Esophagus mucosa (tissue), 1 donor: Measurements from ENCODE around the gene IL19. TPM values are rescaled to one million over a fixed set of nuclear protein-coding genes. Genes with fewer than 3 reads are reported as not detected.

Experiments used
- ATAC-seq: fragments of 200-7000 bp; cut with Tn5 transposase; one replicate; pipeline ENCODE4 v1.9.1; 2020
- total RNA-seq: library from RNA; stranded (reverse); gene quantifications from one replicate; pipeline ENCODE4 v1.2.4, GENCODE V29; 2023
- donor health status: DM: yes; HTN: yes; CAD: no.

IL19 gene
- total RNA-seq, 1 donor from 2014 or later, result 5.5 TPM

DNA sequence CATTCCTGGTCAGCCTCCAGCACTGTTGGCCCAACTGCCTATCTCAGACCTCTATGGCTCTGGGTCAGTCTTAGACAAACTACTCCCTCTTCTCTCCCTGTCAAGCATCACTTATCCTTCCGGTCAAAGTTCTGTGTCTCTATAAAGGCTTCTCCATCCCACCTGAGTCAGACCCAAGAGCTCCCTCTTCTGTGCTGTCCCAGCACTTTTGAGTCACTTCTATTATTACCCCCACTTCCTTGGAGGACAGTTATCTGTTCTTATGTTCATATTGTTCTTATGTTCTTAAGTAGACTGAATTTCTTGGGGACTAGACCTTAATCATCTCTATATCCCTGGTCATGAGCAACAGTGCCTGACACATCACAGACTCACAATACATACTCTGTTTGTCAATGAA, 30.9 kb downstream of the IL19 start:
- no peak for ATAC-seq

DNA sequence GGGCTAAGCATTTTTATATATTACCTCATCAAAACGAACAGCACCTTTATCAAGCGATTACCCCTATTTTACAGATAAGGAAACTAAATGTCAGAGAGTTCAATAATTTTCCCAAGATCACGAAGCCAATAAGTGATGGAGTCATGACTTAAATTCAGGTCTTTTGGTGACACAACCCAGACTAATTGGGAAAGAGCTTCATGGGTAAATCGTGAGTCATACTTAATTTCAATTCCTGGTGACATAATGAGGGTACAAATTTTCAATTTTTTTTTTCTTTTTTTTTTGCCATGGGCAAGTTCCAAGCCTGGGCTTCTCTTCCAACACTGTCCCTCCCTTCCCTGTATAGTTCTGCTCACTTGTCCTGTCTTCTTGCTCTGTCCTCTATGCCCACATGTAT, 31.8 kb downstream of the IL19 start:
- no peak for ATAC-seq

DNA sequence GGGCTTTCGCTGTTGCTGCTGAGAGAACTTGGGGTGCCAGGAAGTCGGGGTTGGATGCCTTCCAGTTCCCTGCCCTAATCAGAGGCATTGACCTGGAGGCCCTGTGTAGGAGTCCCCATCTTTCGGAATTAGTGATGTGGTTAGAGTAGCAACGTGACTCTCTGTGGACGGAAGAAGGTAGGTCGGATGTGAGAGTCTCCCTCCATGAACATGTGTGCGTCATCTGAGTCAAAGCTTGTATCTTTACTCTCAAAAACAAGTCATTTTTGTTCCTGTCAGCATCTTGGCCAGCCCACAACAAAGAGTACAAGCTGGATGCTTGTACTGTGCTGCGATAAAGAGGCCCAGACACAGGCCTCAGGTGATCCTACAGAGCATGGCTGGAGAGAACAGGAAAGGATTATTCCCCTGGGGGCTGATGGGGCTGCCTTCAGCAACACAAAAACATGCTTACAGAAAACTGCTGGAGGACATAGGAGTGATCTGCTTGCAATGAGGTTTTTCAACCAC, 32.7 kb downstream of the IL19 start:
- ATAC-seq, result peak; percentile 25

DNA sequence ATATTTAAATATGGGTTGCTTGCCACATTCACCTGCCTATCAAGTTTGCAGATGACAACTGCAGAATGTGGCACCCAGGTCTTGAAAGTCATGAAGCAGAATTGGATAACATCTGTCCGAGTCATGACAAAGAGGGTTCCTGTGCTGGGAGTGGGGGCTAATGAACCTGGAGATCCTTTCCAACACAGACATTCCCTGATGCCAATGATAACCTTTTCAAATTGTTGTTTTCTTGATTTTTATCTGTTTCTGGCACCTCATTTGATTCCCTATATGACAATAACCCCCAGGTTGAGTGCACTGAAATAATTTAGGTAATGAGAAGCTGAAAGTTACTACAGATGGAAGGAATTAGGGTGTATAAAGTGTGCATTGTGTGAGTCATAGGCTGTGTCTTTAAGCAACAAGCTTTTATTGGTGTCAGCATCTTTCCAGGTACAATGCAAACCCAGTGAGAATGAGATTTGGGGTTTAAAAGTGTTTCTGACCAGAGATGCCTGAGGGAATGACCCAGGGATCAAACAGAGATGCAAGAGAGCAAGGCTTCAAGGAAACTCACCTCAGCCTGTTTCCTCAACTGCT, 33.7 kb downstream of the IL19 start:
- ATAC-seq, result peak; percentile 76

DNA sequence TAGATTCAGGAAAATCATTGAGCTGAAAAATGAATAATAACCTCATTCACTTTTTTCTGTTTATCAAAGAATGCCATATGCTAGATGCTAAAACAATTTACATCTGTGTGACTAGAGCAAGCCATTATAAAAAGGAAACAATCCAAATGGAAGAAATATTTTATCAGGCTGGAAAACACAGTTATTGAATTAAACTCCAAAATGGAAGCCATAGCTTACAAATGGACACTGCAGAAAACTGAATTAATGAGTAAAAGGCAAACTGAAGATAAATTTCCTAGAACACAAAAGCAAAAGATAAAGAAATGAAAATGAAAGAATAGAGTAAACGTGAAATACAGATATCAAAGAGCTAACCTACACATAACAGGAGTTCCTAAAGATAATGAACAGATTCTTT, 34.8 kb downstream of the IL19 start:
- ATAC-seq, result no peak

DNA sequence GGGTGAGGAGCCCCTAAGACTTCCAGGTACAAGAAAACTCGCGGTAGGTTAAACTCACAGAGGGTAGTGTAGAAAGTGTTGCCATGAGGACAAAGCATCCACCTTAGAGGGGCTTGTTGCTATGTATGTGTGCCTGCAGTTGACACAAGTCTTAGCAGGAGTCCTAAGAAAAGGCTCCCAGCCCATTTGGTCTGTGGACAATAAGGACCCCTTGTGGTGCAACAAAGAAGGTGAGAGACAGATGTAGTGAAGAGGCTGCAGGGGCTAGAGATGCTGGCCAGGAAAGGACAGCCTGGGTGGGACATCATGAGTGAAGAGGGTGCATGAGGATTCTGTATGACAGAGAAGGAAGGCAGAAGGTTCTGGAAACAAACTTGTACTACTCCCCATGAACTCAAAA, 38.0 kb downstream of the IL19 start:
- ATAC-seq, result peak; percentile 28

DNA sequence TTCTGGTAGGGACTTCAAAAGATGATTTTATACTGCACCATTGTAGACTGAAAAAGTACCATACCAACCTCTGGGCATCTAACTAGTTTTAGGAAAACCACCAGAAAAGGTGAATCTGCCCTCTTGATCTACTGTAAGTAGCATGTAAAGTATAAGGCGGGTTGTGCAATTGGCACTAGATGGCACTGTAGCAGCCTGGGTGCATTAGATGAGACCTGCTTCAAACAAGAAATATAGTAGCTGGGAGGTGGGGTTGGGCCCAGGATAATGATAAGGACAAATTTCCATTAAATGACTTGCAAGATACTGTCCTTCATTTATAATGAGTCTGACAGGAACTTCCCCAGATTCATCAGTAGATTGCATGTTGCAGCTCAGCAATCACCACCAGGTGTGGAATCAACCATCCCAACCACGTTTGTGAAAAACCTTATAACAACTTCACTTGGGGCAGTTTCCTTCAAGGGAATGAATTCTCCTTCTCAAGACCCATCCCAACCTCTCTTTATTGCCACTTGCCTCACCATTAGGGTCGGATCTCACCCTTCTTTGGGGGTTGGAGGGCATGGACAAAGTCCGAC, 39.0 kb downstream of the IL19 start:
- ATAC-seq, result peak; percentile 47

DNA sequence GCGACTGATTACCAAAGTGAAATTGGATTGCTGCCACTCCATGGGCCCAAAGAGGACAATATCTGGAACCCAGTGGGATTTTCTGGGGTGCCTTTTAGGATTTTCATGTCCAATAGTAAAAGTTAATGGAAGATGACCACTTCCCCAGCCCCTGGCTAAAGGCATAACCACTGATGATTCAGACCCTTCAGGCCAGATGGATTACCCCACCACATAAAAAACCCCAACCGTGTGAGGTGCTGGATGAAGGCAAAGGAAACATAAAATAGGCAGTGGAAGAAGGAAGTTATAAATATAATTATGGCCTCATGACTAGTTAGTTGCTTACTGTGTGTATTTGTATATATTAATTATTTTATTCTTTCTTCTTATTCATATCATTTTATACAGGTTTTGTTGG, 41.9 kb downstream of the IL19 start:
- ATAC-seq, result no peak

DNA sequence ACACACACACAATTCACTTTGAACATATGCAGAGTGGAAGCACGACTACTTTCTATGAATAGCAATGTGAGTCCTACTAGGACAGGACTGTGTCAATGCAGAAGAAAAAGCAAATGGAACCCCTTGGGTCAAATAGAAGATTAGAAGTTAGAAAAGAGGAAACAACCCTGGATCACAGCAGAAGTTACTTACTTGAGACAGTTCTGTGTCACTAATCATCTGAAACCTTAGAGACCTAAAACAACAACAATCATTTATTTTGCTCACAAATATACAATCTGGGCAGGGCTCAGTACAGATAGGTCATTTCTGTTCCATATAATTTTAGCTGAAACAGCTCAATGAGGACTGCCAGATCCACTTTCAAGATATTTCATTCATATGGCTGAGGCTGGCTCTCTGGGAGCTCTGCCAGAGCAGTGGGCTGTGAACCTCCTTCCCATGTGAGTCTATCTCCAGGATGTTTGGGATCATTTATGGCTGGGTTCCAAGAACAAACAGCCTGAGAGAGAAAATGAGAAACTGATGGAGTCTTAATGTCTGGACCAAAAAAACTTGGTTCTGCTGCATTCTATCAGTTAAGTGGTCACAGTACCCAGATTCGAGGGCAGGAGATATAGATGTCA, 44.3 kb downstream of the IL19 start:
- ATAC-seq, result no peak

DNA sequence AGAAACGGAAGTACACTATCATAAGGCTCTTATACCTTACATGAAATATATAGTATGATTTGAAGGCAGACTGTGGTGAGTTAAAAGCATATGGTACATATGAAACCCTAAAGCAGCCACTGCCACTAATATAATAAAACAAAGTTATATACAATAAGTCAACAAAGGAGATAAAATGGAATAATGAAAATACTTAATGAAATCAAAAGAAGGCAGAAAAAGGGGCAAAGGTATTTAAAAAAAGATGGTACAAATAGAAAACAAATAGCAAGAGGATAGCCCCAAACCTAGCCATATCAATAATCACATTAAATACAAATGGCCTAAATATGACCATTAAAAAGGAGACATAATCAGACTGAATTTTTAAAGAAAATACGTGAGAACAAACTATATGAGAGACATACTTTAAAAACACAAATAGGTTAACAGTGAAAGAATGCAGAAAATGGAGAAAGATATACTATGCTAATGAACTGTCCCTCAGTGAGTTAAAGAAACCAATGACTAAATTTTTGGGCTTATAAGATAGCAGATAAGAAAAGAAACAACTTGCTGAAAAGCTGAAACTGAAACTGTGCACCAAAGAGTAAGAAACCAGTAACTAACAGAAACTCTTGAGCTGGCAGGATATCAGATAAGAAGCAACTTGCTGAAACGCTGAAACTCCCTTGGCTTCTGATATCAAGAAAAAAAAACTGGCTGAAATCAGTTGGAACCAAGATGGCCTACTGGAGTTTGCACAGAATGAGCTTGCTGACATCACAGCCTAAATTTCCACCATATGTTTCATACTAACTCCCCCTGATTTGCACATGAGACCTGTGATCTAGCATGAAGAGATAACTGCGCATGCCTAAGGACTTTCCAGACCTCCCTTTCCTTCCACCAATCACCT, 46.1 kb downstream of the IL19 start:
- no peak for ATAC-seq

DNA sequence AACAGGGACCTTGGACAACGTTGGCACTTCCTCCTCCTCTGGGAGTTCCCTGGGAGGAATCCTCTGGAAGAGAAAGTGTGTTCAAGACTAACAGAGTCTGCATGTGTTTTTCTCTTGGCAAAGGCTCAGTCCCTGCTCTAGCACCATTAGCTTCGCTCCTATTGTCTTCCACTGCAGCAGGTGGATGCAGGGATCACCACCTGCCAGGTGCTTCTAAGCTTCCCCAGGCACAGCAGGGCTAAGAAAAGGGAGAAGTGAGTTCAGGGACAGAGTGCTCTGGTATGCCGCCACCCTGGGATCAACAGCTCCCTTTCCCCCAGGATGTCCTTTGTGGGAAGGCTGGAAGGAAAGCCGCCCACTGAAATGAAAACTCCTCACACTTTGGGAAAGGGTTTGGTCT, 50.9 kb downstream of the IL19 start:
- no peak for ATAC-seq

DNA sequence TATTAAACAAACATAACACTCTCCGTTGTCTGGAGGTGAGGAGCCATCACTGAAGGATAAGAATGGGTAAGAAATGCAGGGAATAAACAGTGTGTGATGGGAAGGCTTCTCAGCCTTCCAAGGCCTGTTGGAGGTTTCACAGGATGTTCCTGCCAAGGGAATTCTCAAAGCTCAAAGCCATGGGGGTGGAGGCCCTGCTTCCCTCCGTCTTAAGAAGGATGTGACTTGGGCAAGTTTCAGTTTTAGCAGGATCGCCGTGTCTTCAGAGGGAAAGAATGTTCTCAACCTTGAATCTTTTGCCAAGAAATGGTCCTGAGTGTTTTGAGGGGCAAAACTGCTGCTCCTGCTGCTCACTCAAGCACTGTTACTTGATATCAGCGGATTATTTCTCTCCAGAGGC, 53.2 kb downstream of the IL19 start:
- ATAC-seq, result no peak

DNA sequence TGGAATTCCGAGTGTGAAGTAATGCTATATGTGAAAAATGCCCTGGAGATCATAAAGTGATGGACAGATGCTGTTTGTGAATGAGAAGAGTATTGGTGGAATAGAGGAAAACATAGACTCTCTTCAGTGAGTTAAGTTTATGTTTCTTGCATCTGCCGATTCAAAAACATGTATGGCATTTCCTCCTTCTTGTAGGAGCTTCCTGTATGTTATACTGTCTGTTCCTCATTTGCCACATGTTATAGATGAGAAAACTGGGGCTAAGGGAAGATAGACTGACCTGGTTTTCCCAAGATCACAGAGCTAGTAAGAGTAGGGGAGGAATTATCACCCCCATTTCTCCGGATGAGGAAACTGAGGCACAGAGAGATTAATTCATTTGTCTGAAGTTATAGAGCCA, 53.8 kb downstream of the IL19 start:
- no peak for ATAC-seq

DNA sequence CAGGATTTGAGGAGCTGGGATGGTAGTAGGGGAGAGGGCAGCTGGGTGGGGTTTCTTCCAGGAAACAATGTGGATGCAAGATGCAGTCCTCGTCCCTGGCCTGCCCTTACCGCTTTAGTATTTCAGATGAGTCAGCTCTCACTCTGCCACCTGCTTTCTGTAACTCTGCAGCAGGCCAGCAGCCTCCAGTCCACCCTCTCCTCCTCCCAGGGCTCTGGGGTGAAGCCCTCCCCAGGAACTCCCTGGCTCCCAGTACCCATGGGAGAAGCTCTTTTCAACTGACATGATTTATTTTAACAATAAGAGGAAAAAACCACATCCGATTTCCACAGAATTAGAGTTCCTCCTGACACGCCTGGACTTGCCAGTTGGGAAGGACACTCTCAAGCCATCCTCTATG, 55.8 kb downstream of the IL19 start:
- peak; percentile 50 for ATAC-seq

DNA sequence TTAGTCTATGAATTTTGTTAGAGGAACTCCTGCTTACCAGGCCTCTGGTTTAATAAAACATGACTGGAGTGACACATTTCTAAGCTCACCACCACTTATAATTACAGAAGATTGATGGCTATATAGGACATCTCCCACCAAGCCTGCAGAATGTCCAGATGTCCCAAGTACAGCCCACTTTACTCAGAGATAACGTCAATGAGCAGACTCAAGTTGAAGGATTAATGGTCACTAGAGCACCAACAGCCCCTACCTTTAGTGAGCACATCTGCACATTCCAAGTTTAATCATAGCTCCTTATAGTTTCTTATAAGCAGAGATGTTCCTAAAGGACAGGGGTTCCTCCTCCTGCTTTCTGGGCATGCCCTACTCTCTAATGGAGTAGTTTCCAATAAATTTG, 57.5 kb downstream of the IL19 start:
- ATAC-seq, result no peak

DNA sequence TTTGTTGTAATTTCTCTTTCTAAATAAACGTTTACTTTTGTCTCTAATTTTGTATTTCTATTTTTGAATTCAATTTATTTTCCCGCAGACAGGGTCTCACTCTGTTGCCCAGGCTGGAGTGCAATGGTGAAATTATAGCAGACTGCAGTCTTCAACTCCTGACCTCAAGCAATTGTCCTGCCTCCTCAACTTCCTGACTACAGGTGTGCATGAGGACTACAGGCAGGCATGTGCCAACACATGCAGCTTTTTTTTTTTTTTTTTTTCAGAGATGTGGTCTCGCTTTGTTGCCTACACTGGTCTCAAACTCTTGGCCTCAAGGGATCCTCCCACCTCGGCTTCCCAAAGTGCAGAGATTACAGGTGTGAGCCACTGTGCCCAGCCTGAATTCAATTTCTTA, 58.2 kb downstream of the IL19 start:
- ATAC-seq, result no peak

DNA sequence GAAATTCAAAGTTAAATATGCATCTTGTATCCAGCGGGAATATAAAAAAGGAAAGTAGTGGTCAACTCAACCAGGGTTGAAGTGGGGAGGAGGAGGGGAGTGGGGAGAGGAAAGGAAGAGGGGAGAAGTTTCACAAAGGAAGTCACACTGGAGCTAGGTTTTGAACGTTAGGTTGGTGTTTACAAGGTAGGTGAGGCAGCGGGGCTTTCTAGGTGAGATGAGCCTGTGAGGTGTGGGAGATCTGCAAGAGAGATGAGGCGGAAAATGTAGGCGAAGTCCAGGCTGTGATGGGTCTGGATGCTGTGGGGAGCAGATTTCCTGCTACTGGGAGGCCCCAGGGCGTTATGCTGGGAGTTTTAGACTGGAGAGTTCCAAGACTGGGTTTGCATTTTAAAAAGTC, 58.7 kb downstream of the IL19 start:
- no peak for ATAC-seq

DNA sequence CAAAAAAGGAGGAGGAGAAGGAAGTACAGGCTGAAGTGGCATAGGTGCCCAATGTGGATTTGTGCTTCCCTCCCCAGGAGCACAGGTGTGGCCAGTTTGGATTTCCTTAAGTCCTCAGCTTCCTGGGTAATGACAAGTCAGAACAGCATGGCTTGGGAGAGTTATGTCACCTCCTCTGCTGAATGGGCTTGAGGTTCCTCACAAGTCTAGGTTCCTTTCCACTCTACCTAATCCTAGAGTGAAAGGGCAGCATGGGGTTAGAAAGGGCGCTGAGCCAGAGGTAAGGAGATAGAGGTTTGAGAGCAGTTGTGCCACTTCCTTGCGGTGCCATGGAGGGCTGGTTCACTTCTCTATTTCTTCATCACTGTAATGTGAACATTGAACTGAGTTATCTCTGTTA, 59.3 kb downstream of the IL19 start:
- peak; percentile 68 for ATAC-seq

DNA sequence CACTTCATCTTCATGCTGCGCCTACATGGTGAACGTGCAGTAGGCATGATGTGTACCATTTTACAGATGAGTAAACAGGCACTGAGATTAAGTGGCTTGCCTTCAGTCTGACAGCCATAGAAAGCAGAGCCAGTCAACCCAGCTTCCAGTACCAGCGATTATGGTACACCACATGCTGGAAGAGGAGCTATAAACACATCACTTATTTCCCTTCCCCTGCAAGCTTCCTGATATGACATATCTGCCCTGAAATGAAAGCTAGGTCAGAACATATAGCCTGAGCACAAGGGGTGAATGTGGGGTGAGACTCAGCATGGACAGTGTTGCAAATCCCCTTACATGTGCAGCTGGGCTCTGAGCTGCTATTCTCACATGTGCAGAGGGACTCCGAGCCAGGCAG, 61.1 kb downstream of the IL19 start:
- peak; percentile 51 for ATAC-seq

DNA sequence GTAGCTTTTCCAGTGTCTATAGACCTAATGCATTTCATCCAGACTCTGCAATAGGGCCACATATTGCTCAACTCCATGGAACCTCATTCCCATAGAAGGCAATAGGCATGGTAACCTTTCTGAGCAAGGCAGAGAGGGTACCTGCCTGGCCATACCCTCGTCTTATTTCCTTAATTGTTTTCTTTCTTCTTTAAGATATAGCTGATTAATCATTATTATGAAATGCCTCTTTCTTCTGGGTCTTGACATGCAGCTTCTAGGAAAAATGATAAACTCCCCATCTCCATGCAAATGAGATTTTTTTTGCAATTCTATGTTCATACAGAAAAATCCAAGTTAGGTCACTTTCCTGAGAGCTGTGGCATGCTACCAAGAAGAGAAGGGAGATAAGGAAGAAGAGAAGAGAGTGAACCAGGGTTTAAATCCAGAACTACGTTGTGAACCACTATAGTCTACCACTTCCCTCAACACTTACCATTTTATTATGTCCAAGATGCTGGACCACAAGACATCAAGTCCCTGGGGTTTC, 61.8 kb downstream of the IL19 start:
- ATAC-seq, result no peak

DNA sequence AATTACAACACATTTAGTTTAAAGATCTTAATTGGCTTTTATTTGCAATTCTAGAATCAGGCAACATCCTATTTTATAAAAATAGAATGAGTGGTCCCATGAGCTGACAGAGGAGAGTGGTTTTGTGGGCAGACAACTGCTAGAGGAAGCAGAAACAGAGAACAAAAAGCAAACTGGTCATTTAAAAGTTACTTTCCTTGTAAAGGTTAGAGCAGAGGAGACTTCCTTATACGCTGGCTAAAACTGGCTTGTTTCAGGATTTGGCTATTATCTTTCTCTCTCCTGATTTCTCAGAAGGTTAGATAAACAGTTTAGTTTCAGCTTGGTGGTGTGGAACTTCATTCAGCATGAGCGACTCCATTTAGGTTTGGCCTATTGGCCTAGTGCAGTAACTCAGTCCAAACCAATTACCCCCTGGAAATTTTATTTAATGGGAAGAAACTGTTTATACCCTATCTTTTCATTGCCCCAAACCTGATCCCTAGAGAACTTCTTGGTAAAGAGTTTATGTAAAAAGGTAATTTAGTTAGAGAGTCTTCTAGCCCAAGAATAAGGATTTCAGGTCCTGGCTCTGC, 62.6 kb downstream of the IL19 start:
- no peak for ATAC-seq

DNA sequence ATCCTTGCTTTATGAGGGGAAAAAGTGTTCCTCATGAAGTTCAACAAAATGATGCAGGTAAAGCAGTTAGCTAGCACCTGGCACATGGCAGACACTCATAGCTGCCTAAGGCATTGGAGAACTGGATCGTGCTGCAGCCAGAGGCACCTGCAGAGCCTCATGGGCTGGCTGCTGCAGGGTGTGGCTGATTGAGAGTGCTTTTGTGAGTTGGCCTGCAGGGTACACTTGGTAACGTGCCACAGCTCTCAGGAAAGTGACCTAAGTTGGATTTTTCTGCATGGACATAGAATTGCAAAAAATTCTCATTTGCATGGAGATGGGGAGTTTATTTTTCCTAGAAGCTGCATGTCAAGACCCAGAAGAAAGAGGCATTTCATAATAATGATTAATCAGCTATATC, 63.2 kb downstream of the IL19 start:
- ATAC-seq, result peak; percentile 56

DNA sequence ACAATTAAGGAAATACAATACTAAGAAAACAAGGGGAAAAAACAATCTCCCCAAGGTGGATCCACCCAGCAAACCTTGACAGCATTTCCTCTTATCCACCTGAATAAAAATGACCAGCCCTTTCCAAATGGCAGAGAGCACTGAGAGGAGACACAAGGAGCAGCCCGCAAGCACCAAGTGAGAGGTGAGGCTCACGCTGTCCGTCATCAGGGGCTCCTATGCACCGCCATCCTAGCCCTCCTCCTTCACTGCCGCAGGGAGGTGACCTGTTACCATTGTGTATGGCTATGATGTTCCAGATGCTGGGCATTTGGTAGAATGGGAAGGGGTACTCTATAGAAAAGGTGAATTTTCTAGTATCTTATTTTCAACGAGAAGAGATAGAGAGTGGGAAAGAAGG, 63.6 kb downstream of the IL19 start:
- no peak for ATAC-seq
